NCI-H2227 (cell line): ENCODE data around the gene MAP9.
"Not testable (repeated sequence)": the region's sequence is repeated elsewhere in the genome, so short reads cannot be mapped to it uniquely, and the experiment has no call there.

Source experiments
- DNase-seq: peaks from one replicate; lab custom pipeline; 2025; ENCODE audit not compliant: unreplicated experiment; lab: John Stamatoyannopoulos, UW

The MAP9 gene

GRCh38 chr4:155376387-155377268 is at the start of gene MAP9:
Gene MAP9 (minus strand): TSS chr4:155376965. CDS start chr4:155375850, 1,115 bp downstream.
- peak; percentile 97 for DNase-seq

DNA sequence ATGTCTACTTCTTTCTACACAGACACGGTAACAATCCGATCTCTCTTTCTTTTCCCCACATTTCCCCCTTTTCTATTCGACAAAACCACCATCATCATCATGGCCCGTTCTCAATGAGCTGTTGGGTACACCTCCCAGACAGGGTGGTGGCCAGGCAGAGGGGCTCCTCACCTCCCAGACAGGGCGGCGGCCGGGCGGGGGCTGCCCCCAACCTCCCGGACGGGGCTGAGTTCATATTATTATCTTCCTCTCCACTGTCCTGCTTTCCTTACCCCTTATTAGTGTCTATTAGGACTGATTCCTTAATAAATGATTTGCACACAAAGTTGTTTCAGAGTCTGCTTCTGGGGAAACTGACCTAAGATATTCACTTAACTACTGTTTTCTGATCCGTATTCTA is 48.0 kb upstream of the MAP9 start:
- DNase-seq: not testable (repeated sequence)

DNA sequence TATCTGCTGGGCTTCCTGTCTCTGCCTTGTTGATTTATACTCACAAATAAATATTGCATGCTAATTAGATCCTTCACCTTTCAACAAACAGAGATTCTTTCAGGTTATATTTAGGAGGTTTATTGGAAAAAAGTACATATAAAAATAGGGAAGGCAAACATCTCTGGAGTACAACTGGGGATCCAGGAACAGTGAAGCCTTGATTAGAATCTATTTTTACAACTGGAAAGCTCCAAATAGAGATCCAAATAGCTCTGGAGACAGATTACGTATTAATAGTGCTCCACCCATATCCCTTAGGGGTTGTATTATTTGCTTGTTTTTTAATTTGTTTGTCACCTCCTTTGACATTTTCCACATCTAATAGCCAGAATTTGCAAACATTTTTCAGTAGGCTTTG is 46.9 kb upstream of the MAP9 start:
- no peak for DNase-seq

DNA sequence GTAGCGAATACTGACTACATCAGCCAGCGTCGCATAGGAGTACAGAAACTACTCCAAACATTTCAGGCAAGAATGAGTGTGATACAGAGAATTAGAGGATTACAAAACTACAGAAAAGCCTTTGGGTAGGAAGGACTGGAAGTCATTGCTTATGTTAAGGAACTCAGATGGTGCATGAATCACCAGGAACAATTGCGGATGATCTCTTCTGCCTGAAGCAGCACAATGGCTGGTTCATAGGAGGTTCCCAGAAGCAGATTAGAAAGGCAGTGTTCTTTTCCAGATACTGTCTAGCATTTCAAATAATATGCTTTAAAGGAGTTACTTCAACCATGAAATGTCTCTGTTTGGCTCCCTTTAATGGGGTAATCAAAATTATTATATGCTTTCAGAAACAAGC is 42.5 kb upstream of the MAP9 start:
- no peak for DNase-seq

- DNase-seq: no peak
These were observed 38.9 kb upstream of the MAP9 start for GRCh38 chr4:155415662-155416061.

- no peak for DNase-seq
These were observed 36.7 kb upstream of the MAP9 start for GRCh38 chr4:155413451-155413850.

DNA sequence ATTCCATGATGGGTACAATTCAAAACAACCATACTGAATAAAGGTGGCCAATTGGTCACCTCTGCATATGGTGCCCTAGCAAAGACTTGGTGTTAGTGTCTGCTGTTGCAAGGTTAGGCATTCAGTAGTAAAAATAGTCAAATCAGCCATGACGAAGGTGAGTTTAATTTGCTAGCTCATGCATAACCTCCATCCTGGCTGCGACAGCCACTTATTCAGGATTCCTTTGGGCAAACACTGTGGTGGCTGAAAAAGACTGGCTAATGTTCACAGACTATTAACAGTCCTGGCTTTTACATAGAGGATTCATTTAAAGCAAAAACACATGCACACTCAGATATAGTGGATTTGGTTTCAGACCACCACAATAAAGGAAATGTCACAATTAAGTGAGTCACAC is 34.8 kb upstream of the MAP9 start:
- no peak for DNase-seq

DNA sequence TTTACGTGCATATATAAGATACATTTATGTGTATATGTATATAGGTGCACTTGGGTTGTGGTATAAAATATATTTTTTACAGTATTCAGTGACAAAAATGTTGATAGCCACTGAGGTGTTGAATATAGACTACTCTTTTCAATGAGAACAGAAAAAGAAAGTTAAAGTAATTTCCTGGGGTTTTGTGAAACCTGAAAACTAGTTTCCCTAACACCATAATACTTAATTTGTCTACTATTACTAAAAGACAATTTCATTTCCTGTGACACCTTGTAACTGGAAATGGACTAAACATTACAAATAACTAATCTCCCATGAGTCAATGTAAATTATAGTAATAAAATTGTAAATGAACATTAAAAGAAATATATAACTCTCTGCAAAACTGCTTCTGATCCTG is 32.0 kb upstream of the MAP9 start:
- no peak for DNase-seq

DNA sequence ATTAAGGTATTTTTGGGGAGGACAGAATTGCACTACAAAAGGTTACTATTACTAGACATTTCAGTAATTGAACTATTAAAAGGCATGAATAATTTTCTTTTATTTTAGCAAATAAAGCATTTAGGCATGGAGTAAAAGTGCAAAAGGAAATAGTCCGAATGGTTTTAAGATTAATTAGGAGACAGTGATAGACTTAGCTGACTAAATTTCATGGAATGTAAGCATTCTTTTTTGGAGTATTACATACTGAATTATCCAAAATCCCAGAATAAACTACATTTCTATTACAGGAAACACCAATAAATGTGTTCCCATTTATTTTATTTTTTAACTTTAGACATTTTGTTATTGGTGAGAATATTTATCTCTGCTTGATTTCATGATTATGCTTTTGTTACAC is 30.7 kb upstream of the MAP9 start:
- DNase-seq: no peak

DNA sequence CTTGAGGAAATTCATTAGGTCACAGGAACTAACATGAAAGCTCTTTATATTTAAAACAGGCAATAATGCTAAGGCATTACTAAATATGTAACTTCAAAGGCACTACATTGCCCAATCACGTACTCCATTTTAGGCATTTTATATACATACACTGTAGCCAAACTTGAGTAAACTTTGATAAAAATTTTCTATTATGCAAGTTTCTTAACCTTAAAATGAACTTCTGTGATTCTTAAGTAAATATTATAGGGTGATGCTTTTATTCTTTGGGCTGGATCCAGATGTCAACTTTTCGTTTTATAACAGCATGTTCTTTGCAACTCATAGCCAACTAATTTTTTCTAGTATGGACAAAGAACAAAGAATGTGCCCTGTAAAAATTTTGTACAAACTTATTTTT is 28.3 kb upstream of the MAP9 start:
- DNase-seq: no peak

DNA sequence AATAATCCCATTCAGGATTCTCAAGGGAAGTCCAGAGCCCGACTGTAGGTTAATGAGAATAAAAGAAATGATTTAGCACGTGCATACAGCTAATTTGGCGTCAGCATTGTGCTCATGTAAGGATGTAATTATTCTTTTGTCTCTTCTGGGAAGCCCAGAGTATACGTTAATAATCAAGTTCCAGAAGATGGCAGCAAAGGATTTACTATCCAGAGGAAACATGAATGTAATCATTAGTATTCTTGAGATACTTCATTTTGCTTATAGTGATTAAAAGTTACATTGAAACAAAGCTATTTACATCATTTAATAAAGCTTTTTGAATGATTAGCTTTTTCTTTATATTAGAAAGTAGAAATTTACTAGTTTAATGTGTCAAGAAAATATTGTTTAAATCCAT is 27.1 kb upstream of the MAP9 start:
- peak; percentile 22 for DNase-seq

DNA sequence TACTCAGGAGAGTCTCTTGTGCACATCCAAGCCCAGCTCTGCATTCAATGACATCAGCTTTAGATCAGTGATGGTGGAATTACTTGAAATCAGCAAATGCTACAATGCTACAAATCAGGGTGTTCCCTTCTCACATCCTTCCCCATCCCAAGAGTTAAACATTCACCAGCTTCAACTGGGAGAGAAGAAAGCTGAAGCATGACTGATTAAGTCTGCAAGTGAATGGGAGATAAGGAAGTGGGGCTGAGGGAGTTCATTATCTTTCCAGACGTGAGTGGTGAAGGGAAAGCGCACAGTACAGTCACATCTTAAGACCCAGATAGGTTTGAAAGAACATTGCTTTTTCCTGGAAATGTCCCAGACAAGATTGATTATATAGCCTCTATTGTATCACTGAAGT is 26.2 kb upstream of the MAP9 start:
- no peak for DNase-seq

DNA sequence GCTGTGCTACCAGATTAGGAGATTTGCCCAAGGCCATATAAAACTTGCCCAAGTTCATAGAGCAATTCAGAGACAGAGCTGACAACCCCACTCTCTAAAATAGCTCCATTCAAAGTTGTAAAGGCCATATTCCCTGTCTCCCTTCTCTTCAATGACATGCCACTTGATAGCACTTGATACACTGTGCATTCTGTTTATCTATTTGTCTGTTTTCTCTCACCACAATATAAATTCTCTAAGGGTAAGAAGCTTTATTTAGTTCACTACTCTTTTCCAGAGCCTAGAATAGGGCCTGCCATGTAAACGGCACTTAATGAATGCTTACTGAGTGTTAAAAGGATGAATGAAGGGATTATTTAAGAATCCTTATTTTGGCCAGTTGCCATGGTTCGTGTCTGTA is 24.1 kb upstream of the MAP9 start:
- DNase-seq: no peak

DNA sequence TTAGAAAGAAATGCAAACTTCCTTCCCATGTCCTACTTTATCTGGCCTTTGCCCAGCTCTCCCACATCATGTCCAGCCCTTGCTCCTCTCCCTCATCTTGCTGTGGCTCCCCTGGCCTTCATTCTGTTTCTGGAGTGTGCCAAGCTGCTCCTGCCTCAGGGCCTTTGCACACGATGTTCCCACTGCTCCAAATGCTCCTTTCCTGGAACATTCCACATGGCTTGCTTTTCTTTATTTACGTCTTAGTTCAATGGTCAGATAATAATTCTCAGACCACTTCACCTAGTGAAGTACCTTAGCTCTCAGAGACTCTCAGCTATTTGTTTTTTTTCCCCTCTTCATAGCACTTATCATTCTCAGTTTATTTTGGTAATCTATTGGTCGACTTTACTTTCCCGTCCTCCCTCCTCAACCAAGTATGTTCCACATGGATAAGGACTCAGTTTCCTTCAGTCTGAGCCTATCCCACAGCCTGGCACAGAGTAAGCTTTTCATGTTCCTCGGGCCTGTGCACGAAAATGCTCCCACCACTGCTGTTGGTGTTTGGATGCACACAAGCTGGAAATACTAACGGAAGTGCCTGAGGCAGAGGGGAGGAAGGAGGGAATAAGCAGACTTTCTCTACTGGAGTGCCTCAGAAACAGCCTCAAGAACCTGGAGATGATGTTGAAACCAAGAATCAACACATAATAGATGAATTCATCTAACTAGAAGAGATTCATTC is 23.4 kb upstream of the MAP9 start:
- no peak for DNase-seq

- DNase-seq: no peak
These were observed 15.9 kb upstream of the MAP9 start for GRCh38 chr4:155392481-155393184.

DNA sequence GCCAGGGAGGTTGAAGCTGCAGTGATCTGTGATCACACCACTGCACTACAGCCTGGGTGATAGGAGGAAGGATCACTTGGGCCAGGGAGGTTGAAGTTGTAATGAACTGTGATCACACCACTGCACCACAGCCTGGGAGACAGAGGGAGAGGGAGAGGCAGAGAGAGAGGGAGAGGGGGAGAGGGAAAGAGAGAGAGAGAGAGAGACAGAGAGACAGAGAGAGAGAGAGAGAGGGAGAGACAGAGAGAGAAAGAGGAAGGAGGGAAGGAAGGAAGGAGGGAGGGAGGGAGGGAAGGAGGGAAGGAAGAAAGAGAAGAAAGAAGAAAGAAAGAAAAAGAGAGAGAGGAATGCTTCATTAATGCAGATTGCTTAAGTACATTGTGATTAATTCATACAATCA is 15.2 kb upstream of the MAP9 start:
- DNase-seq: no peak

DNA sequence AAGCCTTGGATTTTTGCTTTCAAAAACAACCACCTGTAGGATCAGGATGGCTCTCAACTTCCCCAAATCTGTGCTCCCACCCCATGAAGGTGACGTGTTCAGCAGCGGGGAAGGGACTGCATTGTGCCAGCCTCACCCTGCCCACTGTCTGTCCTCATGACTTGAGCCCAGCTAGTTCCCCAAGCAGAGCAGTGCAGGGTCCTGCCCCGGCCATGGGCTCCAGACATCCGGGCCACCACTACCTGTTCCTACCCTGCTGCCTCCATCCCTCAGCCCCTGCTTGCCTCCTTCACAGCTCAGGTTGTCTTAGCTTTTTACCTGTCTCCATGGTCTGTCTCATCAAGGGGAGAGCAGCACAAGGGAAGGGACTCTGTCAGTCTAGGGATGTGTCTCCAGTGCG is 11.4 kb upstream of the MAP9 start:
- DNase-seq: no peak

GRCh38 chr4:155383541-155383940 is 6.8 kb upstream of the MAP9 start:
- no peak for DNase-seq

GRCh38 chr4:155377276-155377675 is 511 bp upstream of the MAP9 start:
- DNase-seq: no peak

GRCh38 chr4:155371432-155372043 is 5.2 kb downstream of the MAP9 start:
- peak; percentile 17 for DNase-seq

GRCh38 chr4:155367608-155368007 is 9.2 kb downstream of the MAP9 start:
- no peak for DNase-seq
